GM23338 (cell line): ENCODE data around the gene C6orf89. TPM values are rescaled to one million over a fixed set of nuclear protein-coding genes. Genes with fewer than 3 reads are reported as not detected.

Experiments
- ATAC-seq: fragments of 200-7000 bp; cut with Tn5 transposase; 3 replicates; pipeline ENCODE4 v1.9.1; 2020
- DNase-seq: peaks from one replicate; pipeline ENCODE4 v3.0.0-alpha.2; 2015; ENCODE audit warnings: low spot score
- H2AFZ ChIP-seq: fragments of 200-600 bp; sonication (generic); 2 replicates; pipeline ENCODE4 v1.8.0; 2016; ENCODE audit warnings: antibody characterized with exemption, mild to moderate bottlenecking, moderate library complexity
- H3F3A ChIP-seq: fragments of 200-600 bp; sonication (generic); replicated peaks from 2 replicates; pipeline ENCODE4 v1.8.0; 2017; ENCODE audit warnings: antibody characterized with exemption, mixed run types, low read depth
- H3K27ac ChIP-seq: fragments of 200-600 bp; sonication (generic); 2 replicates; pipeline ENCODE4 v1.6.1; 2016; ENCODE audit warnings: low read depth
- H3K27me3 ChIP-seq: fragments of 200-600 bp; sonication (generic); 2 replicates; pipeline ENCODE4 v1.8.0; 2016; ENCODE audit warnings: mild to moderate bottlenecking, mixed run types, moderate library complexity; ENCODE audit not compliant: insufficient read depth
- H3K36me3 ChIP-seq: fragments of 200-600 bp; sonication (generic); 2 replicates; pipeline ENCODE4 v1.8.0; 2016; ENCODE audit warnings: mild to moderate bottlenecking; ENCODE audit not compliant: insufficient read depth
- H3K4me1 ChIP-seq: fragments of 200-600 bp; sonication (generic); 2 replicates; pipeline ENCODE4 v1.8.0; 2016; ENCODE audit warnings: mild to moderate bottlenecking, moderate library complexity; ENCODE audit not compliant: insufficient read depth
- H3K4me2 ChIP-seq: fragments of 200-600 bp; sonication (generic); 2 replicates; pipeline ENCODE4 v1.7.1; 2017; ENCODE audit warnings: mixed run types
- H3K4me3 ChIP-seq: fragments of 200-600 bp; sonication (generic); 2 replicates; pipeline ENCODE4 v1.6.1; 2016; ENCODE audit warnings: mixed run types
- H3K79me2 ChIP-seq: fragments of 200-600 bp; sonication (generic); replicated peaks from 2 replicates; pipeline ENCODE4 v1.8.0; 2017; ENCODE audit warnings: mild to moderate bottlenecking; ENCODE audit not compliant: insufficient read depth
- H3K9me2 ChIP-seq: fragments of 200-600 bp; sonication (generic); 2 replicates; pipeline ENCODE4 v1.8.0; 2017; ENCODE audit not compliant: insufficient read depth
- H4K20me1 ChIP-seq: fragments of 200-600 bp; sonication (generic); replicated peaks from 2 replicates; pipeline ENCODE4 v1.8.0; 2017; ENCODE audit warnings: mild to moderate bottlenecking; ENCODE audit not compliant: insufficient read depth
- H3K27ac Mint-ChIP-seq: 2 replicates; pipeline ENCODE4 v1.8.0; 2020; ENCODE audit warnings: inconsistent platforms, mild to moderate bottlenecking, moderate library complexity, mixed read lengths
- H3K27me3 Mint-ChIP-seq: 3 replicates; pipeline ENCODE4 v1.8.0; 2022; ENCODE audit warnings: low read depth, mild to moderate bottlenecking, moderate library complexity, mixed read lengths, inconsistent platforms; ENCODE audit not compliant: insufficient read depth, poor library complexity
- H3K36me3 Mint-ChIP-seq: 3 replicates; pipeline ENCODE4 v1.8.0; 2021; ENCODE audit warnings: low read depth, mild to moderate bottlenecking, inconsistent platforms, moderate library complexity, mixed read lengths
- H3K4me1 Mint-ChIP-seq: 3 replicates; pipeline ENCODE4 v1.8.0; 2020; ENCODE audit warnings: mild to moderate bottlenecking, inconsistent platforms, mixed read lengths
- H3K4me3 Mint-ChIP-seq: 3 replicates; pipeline ENCODE4 v1.8.0; 2021; ENCODE audit warnings: moderate library complexity, mild to moderate bottlenecking, inconsistent platforms, mixed read lengths
- H3K9me3 Mint-ChIP-seq: 3 replicates; pipeline ENCODE4 v1.8.0; 2020; ENCODE audit warnings: moderate library complexity, mild to moderate bottlenecking, inconsistent platforms, mixed read lengths
- CREB1 ChIP-seq: fragments of 250-450 bp; sonication (Bioruptor Pico); IDR thresholded peaks from 2 replicates; pipeline ENCODE4 v1.5.0; 2020; ENCODE audit warnings: low read depth, mild to moderate bottlenecking, moderate library complexity
- CTCF ChIP-seq, 2 experiments: fragments of 200-600 bp in 1 of 2; sonication (generic) in 1 of 2; conservative IDR thresholded peaks; 2 replicates each; pipeline versions ENCODE4 v1.5.1 to v1.6.1; 2016 to 2017; ENCODE audit warnings: antibody characterized with exemption in 2 of 2, low read depth in 2 of 2, mild to moderate bottlenecking in 2 of 2, moderate library complexity in 1 of 2
- ETS1 ChIP-seq: IDR thresholded peaks from 2 replicates; pipeline ENCODE4 v1.6.1; 2016; ENCODE audit warnings: antibody characterized with exemption
- EZH2 ChIP-seq: fragments of 200-600 bp; sonication (generic); IDR thresholded peaks from one replicate; pipeline ENCODE4 v1.8.0; 2017; ENCODE audit warnings: antibody characterized with exemption, mild to moderate bottlenecking, low read depth; ENCODE audit not compliant: unreplicated experiment
- EZH2phosphoT487 ChIP-seq: fragments of 200-600 bp; sonication (generic); IDR thresholded peaks from one replicate; pipeline ENCODE4 v1.8.1; 2018; ENCODE audit warnings: antibody characterized with exemption; ENCODE audit not compliant: unreplicated experiment
- JUNB ChIP-seq: IDR thresholded peaks from one replicate; pipeline ENCODE4 v1.6.1; 2016; ENCODE audit warnings: antibody characterized with exemption; ENCODE audit not compliant: unreplicated experiment
- NANOG ChIP-seq: IDR thresholded peaks from 2 replicates; pipeline ENCODE4 v1.6.1; 2016; ENCODE audit warnings: antibody characterized with exemption, borderline replicate concordance
- REST ChIP-seq: IDR thresholded peaks from one replicate; pipeline ENCODE4 v1.6.1; 2018; ENCODE audit warnings: antibody characterized with exemption; ENCODE audit not compliant: unreplicated experiment
- ZNF114 ChIP-seq: fragments of 250-450 bp; sonication (Bioruptor Pico); IDR thresholded peaks from 2 replicates; pipeline ENCODE4 v1.5.0; 2020; ENCODE audit warnings: mild to moderate bottlenecking, moderate library complexity
- ZNF331 ChIP-seq: fragments of 250-450 bp; sonication (Bioruptor Pico); IDR thresholded peaks from 2 replicates; pipeline ENCODE4 v1.5.0; 2020; ENCODE audit warnings: low read depth, mild to moderate bottlenecking, moderate library complexity
- ZNF462 ChIP-seq: fragments of 250-450 bp; sonication (Bioruptor Pico); IDR thresholded peaks from 2 replicates; pipeline ENCODE4 v1.5.0; 2020; ENCODE audit warnings: mild to moderate bottlenecking, moderate library complexity
- polyA plus RNA-seq: library from polyadenylated mRNA; unstranded; fragments of >200 nt; fragmentation: Nextera tagmentation; extraction: Ambion mirVana; gene quantifications from 2 replicates; pipeline ENCODE4 v1.2.1, GENCODE V29; 2016
- total RNA-seq: library from RNA; depleted of rRNA; stranded (reverse); fragments of >200 nt; shearing (Covaris generic); gene quantifications from 2 replicates; pipeline ENCODE4 v1.2.3, GENCODE V29; 2014

C6orf89 gene
- total and polyA plus RNA-seq, 2 experiments from 2014 or later: 3.7 to 7.9 TPM

- H3K27me3 ChIP-seq: no peaks in the 10 kb centered on the region
- H3K9me2 ChIP-seq: no peaks in the 10 kb centered on the region
- H3K36me3 ChIP-seq: peaks cover 22% of the 10 kb centered on the region
- H4K20me1 ChIP-seq: peaks cover 3% of the 10 kb centered on the region
- H3K79me2 ChIP-seq: no peaks in the 10 kb centered on the region
- H3K4me3 Mint-ChIP-seq: no peak overlapping the region
- H3K4me2 ChIP-seq: no peak overlapping the region
- no peak overlapping the region for H2AFZ ChIP-seq
- H3K4me1 ChIP-seq: no peaks in the 10 kb centered on the region; the same call in 1 of the 2 replicates
- H3F3A ChIP-seq: no peaks in the 10 kb centered on the region; the same call in 1 of the 2 replicates
- peaks cover 6% of the 10 kb centered on the region for H3K27me3 Mint-ChIP-seq
- no peak overlapping the region for H3K27ac ChIP-seq
- ATAC-seq (no peak), DNase-seq (no peak)
- H3K4me3 ChIP-seq: no peak overlapping the region
- H3K36me3 Mint-ChIP-seq: peaks cover 58% of the 10 kb centered on the region
- TF ChIP-seq EZH2phosphoT487 (no peak), ZNF462 (CRISPR knock-in tag) (no peak), ZNF114 (CRISPR knock-in tag) (no peak), ETS1 (no peak), EZH2 (no peak), REST (no peak), CREB1 (CRISPR knock-in tag) (no peak), ZNF331 (no peak), JUNB (no peak), CTCF (conservative IDR thresholded peaks at IDR 0.05; ENCODE audit: low read depth in 2 of 2) (no peak), NANOG (no peak)
- H3K27ac Mint-ChIP-seq: no peak overlapping the region
- H3K4me1 Mint-ChIP-seq: peaks cover 13% of the 10 kb centered on the region
- no peaks in the 10 kb centered on the region for H3K9me3 Mint-ChIP-seq
Measured at GRCh38 chr6:36967757-36968156, 82.0 kb downstream of the C6orf89 start.
